Measurements from ENCODE around the gene KIAA0825.
"Not testable (repeated sequence)": the region's sequence is repeated elsewhere in the genome, so short reads cannot be mapped to it uniquely, and the experiment has no call there.

Gene KIAA0825

DNA sequence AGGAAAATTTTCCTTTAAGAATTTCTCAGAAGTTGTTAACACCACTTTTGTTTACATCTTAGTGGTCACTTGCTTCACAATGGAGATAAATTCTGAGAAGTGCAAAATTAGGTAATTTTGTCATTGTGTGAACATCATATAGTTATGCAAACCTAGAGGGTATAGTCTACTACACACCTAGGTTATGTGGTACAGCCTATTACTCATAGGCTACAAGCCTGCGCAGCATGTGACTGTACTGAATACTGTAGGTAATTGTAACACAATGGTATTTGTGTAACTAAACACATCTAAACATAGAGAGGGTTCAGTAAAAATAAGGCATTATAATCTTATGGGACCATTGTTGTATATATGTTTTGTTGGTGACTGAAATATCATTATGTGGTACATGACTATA, 488.3 kb downstream of the KIAA0825 start:
- TF ChIP-seq, protein P1, sequence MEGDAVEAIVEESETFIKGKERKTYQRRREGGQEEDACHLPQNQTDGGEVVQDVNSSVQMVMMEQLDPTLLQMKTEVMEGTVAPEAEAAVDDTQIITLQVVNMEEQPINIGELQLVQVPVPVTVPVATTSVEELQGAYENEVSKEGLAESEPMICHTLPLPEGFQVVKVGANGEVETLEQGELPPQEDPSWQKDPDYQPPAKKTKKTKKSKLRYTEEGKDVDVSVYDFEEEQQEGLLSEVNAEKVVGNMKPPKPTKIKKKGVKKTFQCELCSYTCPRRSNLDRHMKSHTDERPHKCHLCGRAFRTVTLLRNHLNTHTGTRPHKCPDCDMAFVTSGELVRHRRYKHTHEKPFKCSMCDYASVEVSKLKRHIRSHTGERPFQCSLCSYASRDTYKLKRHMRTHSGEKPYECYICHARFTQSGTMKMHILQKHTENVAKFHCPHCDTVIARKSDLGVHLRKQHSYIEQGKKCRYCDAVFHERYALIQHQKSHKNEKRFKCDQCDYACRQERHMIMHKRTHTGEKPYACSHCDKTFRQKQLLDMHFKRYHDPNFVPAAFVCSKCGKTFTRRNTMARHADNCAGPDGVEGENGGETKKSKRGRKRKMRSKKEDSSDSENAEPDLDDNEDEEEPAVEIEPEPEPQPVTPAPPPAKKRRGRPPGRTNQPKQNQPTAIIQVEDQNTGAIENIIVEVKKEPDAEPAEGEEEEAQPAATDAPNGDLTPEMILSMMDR (conservative IDR thresholded peaks at IDR 0.05; ENCODE audit: low read length) = no peak
- H3K4me3 ChIP-seq (ENCODE audit: low read length) = no peak overlapping the region
- no peak for DNase-seq (ENCODE audit: low read depth)

DNA sequence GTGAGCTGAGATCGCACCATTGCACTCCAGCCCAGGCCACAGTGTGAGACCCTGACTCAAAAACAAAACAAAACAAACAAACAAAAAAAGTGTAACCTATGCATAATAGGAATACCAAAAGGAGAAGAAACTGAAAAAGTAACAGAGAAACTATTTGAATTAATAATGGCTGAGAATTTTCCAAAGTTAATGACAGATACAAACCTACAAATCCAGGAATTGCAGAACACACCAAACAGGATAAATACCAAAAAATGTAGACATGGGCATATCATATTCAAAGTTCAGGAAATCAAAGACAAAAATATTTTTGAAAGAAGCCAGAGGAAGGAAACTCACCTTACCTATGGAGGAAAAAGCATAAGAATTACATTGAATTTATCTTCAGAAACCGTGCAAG, 493.3 kb downstream of the KIAA0825 start:
- DNase-seq (ENCODE audit: low read depth) = no peak
- no peak overlapping the region for H3K4me3 ChIP-seq (ENCODE audit: low read length)
- TF ChIP-seq, protein P1 (conservative IDR thresholded peaks at IDR 0.05; ENCODE audit: low read length) = no peak

DNA sequence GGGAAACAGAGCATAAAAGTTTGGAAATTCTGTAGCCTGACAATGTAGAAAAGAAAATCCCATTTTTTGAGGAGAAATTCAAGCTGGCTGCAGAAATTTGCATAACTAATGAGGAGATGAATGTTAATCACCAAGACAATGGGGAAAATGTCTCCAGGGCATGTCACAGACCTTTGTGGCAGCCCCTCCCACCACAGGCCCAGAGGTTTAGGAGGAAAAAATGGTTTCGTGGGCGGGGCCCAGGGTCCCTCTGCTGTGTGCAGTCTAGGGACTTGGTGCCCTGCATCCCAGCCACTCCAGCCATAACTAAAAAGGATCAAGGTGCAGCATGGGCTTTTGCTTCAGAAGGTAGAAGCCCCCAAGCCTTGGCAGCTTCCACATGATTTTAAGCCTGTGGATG, 502.1 kb downstream of the KIAA0825 start:
- not testable (repeated sequence) for H3K4me3 ChIP-seq (ENCODE audit: low read length); DNase-seq (ENCODE audit: low read depth)

DNA sequence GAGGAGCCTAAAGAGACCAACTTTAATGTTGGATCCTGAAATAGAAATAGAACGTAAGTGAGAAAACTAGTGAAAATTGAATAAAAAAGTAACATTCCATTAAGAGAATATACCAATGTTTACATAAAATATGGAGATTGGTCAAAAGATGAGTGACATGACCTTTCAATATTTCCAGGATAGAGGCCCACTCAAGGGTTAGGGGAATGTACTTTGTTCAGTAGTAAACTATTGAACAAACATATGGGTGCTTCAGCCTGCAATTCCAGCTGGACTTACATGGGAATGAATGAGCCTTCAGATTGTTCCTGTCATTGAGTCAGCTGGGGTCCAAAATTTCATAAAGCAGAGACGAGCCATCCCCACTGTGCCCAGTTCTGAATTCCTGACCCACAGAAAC, 505.3 kb downstream of the KIAA0825 start:
- TF ChIP-seq, protein P1 (conservative IDR thresholded peaks at IDR 0.05; ENCODE audit: low read length) = no peak
- H3K4me3 ChIP-seq (ENCODE audit: low read length) = no peak overlapping the region
- DNase-seq (ENCODE audit: low read depth) = no peak

DNA sequence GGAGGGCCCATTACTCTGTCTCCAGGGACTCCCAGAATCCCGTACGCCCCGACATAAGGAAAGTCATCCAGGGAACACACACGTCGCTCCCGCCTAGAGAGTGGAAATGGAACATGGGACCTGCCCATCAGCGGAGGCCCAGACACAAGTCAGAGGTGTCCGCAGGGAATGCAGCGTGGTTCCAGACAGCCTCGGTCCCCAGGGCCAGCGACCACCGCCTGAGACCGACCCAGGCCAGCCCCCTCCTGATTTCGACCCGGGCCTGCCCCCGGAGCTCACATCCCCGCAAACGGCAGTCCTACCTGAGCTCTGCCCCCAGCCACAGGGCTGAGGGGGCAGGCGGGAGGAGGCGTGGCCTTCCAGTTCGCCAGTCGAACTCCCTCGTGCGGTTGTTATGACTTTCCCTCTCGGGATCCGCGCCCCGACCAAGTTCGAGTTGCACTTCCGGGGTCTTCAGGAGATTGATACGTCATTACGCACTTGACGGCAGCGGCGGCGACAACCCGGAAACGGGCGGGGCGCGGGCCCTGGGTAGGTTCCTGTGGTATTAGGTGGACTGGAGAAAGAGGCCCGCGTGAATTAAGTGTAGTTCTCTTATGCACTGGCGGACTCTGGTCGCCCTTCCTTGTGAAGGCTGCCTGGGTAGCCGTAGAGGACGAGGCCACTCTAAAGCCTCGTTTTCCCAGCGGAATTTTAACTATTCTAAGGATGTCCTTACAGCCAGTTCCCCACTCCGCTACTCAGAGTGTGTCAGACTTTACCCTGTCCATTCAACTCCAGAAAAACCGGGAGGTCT, 507.0 kb downstream of the KIAA0825 start:
- peak overlapping the region; percentile 90 for H3K4me3 ChIP-seq (ENCODE audit: low read length)
- DNase-seq (ENCODE audit: low read depth) = peak; percentile 92
- TF ChIP-seq, protein P1 (conservative IDR thresholded peaks at IDR 0.05; ENCODE audit: low read length) = peak; percentile 13; the same call in 1 of the 2 replicates

DNA sequence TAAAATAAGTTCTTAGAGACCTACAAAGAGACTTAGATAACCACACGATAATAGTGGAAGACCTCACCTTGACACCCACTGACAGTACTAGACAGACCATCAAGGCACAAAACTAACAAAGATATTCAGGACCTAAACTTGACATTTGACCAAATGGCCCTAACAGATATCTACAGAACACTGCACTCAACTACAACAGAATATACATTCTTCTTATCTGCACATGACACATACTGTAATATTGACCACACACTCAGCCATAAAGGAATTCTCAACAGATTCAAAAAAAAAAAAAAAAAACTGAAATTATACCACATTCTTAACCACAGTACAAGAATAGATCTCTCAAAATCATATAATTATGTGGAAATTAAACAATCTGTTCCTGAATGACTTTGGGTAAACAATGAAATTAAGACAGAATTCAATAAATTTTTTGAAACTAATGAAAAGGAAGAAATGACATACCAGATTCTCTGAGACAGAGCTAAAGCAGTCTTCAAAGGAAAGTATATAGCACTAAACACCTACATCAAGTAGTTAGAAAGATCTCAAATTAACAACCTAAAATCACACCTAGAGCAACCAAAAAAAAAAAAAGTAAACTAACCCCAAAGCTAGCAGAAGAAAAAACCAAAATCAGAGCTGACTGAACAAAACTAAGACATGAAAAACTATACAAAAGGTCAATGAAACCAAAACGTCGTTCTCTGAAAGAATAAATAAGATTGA, 514.7 kb downstream of the KIAA0825 start:
- DNase-seq (ENCODE audit: low read depth) = no peak
- TF ChIP-seq, protein P1 (conservative IDR thresholded peaks at IDR 0.05; ENCODE audit: low read length) = no peak
- no peak overlapping the region for H3K4me3 ChIP-seq (ENCODE audit: low read length)
